Fibroblast of skin of left biceps (primary cell): ENCODE results near the gene PLCL1.
"Not testable (repeated sequence)": the region's sequence is repeated elsewhere in the genome, so short reads cannot be mapped to it uniquely, and the experiment has no call there.

Experiments
- DNase-seq, 2 experiments: peaks; one replicate each; pipeline ENCODE4 v3.0.0-alpha.2; 2013; ENCODE audit warnings: low read depth in 2 of 2

The PLCL1 gene

DNA sequence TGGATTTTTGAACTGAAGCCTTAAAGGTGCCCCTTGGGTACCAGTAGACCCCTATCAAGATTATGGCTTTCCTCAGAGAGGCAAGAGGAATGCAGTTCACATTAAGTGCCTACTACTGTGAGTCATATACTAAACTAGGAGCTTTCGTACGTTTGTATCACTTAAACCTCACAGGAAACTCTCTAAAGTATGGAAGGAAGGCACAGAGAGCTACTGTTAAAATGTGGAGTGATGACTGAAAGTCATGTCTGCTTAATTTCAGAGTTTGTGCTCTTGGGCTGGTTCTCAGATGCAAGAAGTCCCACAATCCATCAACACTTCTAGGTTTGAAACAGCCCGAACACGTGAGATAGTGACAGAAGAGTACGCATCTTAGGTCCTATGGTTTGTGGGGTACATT lies 4.7 kb downstream of the PLCL1 start:
- no peak for DNase-seq

DNA sequence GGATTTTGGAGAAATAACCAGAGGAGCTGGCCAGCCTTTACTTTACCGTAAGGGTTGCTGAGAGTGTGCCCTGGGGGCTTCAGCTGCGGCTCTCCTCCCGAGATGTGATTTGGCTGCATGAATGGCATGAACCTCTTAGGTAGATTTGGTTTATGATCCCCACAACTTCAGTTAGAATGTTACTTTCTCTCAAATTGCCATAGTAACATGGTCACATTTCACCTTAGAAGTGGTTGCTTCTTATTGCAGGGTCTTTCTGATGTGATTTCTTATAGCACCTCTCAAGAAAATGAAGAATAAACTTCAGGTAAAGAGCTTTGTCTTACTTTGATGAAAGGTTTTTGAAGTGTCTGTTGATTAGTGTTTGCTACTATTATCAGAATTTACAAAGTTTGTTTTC lies 5.6 kb downstream of the PLCL1 start:
- no peak for DNase-seq

DNA sequence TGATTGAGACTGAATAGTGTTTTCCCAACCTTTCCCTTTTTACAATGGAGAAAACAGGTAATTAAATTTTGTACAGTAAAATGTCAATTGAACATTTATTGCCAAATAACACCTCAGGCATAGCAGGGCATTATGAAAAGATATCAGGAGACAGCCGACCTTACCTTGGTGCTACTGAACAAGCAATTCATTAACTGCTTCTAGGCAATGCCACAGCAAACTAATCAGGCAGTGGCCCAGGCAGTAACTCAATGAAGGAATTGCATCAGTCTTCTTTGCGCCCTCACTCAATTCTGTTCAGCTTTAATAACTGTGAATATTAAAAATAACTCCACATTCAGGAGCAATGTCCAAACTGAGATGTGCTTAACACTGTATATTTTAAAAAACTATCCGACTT lies 6.1 kb downstream of the PLCL1 start:
- no peak for DNase-seq

DNA sequence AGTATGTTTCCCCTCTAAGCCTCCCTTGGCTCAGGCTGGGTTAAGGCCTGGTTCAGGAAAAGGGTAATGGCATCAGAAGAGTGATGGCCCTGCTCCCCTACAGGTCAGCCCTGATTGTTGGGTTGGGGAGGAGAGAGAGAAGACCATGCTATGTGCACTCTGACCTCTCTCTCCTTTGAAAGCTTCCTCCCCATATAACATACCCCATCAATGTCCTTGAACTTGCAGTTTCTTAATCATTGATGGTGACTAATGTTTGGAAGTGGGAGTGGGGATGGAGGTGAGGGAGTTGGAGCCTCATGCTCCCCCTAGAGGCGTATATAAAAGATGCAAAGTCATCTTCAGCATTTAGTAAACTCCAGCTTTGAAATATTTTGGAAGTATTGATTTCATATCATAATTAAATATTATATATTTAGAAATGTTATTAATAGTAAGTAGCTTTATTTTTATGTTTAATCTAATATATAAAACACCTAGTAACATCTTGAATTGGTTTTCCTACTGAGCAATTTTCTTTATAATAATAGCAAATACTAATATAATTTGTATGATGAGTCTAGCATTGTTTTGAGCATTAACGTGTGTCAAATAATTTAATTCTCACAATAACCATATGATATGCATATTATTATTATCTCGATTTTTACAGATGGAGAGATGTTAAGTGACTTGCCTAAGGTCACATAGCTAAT lies 8.8 kb downstream of the PLCL1 start:
- DNase-seq: no peak

DNA sequence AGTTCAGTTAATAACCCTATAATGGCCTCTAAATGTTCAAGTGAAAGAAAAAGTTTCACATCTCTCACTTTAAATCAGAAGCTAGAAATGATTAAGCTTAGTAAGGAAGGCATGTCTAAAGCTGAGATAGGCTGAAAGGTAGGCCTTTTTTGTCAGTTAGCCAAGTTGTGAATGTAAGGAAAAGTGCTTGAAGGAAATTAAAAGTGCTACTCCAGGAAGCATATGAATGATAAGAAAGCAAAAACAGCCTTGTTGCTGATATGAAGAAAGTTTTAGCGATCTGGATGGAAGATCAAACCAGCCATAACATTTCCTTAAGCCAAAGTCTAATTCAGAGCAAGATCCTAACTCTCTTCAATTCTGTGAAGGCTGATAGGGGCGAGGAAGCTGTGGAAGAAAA lies 10.1 kb downstream of the PLCL1 start:
- DNase-seq: no peak

DNA sequence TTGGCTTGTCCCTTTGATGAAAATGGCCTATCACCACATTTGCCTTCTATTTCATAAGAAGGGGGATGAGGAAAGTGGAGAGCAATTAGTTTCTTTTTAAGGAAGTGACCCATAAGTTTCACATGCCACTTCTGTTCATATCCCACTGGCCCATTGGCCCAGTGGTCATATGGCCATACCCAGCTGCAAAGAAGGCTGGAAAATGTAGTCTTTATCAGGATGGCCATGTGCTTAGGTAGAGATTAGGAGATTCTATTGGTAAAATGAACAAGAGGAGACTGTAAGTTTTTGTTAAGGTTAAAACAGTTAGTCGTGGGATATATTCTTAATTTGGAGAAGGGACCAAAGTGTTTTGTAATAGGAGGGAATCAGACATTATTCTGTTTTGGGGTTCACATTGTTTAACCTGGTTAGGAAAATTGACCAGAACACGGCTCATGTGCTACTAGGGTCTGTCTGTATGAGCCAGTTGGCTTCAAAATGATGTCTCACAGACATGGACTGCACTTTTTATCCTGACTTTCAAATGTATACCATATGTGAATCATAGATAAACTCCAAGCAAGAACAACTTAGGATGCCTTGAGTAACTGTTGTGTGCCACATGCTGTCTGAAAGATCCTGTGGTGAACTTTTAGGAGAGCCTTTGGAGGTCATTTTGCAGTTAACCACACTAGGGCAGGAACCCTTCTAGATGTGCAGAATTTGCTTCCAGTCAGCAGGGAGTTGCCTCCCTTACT lies 17.3 kb downstream of the PLCL1 start:
- no peak for DNase-seq

DNA sequence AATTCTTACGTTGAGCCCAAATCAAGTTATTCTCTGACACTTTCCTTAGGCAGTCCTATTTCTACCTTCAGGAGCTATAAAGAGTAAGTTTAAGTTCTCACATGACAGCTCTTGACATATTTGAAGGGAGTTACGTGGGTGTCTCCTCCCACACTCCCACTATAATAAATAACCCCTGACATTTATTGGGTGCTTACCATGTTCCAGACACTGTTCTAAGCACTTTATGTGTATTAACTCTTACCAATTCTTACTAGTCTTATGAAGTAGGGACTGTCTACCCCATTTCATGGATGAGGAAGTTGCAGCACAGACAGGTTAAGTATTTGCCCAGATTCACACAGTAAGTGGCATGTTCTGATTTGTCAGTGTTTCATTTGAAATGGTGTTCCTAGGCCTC lies 17.9 kb downstream of the PLCL1 start:
- no peak for DNase-seq

DNA sequence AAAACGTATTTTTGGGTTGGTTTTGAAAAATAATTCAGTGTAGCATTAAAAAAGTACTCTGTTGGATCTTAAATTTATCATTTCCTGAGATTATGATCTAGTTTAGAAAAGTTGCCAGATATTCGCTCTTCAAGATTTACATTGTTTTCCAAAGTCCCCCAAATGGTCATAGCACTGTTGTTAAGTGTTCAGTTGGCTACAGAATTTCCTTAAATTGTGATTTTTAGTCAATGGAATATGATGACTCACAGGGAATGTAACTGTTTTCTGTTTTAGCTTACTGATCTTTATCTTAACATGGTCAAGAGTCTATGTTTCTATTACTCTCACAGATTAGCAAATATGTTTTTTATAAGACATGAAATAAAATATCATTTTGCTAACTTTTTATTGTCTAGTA lies 23.2 kb downstream of the PLCL1 start:
- no peak for DNase-seq

DNA sequence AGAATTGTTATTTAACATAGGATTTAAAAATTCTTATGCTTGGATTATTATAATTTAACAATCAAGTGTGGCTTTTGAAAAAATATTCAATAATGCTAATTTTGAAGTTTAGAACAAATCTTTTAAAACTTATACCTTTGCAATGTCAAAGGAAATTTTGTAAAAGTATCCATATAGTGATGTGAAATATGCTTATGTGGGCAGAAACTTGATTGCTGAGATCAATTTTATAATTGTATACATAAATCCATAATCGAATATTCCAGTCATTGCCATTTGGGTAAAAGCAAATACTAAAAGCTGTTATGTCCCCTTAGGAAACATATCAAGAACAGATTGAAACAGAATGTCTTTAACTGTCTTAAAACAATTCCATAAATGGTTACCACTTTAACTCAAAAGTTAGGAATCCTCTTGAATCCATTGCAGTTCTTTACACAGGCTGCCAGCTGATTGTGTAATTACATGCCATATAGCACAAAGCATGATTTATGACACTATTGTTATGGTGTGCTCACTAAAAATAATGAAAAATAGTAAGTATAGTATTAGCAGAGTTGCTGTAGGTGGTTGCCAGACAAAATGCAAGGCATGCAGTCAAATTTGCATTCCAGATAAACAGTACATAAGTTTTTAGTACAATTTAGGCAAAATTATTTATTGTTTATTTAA lies 24.2 kb downstream of the PLCL1 start:
- DNase-seq: peak; percentile 50 to 56

DNA sequence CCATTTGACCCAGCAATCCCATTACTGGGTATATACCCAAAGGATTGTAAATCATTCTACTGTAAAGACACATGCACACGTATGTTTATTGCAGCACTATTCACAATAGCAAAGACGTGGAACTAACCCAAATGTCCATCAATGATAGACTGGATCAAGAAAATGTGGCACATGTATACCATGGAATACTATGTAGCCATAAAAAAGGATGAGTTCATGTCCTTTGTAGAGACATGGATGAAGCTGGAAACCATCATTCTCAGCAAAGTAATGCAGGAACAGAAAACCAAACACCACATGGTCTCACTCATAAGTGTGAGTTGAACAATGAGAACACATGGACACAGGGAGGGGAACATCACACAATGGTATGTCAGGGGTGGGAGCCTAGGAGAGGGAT lies 30.4 kb downstream of the PLCL1 start:
- DNase-seq: not testable (repeated sequence)

DNA sequence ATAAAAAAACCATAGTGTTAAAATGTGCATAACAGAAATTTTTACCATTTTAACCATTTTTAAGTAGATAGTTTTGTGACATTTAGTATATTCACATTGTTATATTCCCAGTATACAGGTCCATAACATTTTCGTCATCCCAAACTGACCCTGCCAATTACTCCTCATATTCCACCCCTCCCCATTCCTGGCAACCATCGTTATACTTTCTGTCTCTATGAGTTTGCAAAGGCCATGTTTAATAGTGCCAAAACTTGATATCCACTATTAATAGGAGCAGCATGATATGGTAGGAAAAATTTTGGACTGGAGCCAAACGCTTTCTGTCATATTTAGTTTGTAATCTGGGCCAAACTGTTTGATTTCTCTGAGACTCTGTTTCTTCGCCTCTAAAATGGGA lies 30.9 kb downstream of the PLCL1 start:
- no peak for DNase-seq

DNA sequence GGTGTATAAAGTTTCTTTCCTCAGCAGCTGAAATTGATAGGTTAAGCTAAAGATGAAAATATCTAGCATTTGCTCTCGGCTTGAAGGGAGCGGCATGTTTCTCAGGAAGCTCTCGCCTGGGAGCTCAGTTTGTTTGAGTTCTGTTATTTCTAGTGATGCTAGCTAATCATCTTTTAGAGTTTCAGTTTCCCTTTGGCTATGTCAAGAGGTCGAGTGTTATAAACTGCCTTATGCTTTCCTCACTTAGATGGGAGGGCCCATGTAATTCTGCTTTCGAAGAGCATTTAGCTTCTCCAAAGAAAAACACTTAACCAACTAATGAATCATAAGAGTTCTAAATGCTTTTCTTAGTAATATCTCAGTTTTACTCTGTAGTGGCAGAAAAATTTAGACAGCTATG lies 33.6 kb downstream of the PLCL1 start:
- no peak for DNase-seq

DNA sequence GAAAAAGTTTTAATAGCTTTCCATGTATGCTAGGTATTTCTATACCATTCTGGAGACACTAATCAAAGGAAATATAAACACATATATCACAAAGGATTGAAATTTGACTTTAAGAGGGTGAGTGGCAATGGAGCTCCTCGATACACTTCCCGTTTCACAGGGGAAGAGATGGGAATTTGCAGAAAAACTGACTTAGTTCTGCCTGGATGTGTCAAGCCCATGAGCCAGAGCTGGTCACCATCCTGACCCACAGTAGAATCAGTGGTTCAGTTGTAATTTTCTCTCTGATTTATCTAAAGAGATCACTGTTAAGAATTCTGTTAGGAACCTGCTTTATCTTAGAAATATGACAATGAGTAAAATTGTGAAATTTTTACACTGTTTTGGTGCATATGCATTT lies 34.2 kb downstream of the PLCL1 start:
- DNase-seq: no peak

DNA sequence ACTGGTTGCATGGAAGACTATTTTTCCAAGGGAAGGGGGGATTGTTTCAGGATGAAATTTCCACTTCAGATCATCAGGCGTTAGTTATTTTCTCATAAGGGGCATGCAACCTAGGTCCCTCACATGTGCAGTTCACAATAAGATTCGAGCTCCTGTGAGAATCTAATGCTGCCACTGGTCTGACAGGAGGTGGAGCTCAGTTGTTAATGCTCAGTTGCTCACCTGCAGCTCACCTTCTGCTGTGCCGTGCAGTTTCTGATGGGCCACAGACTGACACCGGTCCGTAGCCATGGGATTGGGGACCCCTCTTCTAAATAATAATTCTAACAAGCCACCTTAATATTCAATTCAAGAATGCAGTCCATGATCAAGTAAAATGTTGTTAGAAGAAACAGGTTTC lies 34.9 kb downstream of the PLCL1 start:
- DNase-seq: no peak

DNA sequence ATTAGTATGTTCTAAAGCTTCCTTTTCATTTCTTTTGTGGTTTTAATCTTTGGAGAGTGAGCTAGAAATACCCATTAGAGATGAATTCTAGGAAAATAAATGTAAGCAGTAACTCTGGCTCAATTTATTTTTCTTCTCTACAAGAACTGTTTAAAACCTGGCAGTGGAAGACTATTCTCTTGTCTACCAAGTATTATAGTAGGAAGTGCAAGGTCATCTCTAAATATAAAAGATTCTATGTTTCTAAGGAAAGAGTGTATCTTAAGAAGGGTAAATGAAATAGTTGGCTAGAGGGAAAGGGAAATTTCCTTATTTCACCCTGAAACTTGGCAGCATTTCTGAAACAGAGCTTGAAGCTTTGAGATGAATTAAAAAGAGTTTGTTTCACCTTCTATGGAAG lies 35.5 kb downstream of the PLCL1 start:
- no peak for DNase-seq

DNA sequence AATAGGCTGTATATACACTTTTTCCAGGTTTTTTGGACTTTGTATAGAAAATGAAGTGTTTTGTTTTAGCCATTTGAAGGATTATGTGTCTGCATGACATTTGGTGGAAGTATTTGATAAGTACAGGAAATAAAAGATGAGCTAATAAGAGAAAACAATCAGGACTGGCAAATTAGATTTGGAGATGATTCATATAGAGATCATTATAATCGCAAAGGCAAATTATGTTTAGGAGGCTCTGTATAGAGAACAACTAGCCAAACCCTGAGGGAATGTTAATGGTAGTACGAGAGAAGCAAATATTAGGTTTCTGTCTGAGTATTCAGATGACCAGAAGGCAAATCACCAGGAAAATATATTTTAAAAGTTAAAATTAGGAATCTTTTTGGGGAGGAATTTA lies 41.7 kb downstream of the PLCL1 start:
- no peak for DNase-seq

DNA sequence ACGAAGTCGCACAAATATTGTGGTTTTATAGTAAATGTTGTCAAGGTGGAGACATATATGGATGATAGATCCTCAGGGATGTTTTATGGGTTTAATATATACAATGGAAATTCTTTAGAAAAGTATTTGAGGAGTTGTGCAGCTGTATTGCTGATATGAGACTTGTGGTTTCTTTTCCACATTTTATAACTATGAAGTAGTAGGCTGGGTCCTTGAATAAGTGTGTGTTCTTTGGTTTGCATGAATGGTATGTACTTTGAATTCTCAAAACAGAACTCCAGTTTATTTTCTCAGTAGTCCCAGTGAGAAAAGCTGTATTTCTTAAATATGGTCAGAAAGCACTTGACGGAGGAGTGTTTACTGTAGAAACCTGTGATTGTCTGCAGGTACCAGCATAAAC lies 42.4 kb downstream of the PLCL1 start:
- peak; percentile 53 to 56 for DNase-seq

DNA sequence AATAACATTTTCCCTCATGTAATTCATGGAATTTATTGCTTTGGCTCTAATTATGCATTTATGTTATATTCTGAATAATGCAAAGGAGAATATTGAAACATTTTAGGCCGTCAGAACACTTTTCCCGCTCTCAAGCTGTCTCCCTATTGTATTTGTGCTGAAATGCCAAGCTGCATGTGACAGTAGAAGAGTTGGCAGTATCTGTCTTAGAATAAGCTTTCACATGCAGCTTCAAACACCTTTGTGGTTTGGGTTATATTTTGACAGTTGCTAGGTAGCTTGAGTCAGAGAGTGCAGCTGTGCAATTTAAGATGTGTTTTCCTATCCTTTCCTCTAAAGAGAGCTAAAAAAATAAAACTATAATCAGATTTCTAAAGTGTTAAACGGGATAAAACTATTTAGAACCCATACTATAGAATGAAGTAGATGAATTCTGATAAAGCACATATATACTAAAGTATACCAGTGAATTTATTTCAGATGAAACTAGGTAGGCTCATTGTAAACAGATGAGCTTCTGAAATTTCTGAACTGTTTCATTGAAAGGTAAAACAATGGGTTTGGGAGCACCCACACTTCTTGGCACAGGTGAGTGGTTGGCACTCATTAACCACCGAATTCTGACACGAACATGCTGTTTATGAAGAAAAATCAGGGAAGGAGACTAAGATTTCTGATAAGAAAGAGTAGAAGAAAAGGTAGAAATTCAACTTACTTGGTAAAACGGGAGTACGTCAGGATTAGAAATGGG lies 43.4 kb downstream of the PLCL1 start:
- no peak for DNase-seq

DNA sequence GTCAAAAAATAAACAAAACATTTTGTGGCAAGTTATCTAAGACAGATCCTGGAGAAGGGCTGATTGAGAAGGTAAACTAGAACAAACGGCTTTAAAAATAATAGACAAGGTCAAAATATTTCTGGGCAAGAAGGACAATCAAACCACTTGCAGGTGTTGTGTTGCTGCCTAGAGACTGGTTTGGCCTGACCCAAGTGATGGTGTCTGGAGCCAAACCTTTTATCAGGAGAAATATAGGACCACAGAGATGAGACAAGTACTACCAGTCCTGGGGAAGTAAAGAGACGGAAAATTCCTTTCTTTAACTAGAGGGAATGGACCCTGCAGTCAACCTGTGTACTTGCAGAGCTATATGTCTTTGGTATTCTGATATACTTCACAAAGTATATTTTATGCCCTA lies 44.2 kb downstream of the PLCL1 start:
- no peak for DNase-seq

DNA sequence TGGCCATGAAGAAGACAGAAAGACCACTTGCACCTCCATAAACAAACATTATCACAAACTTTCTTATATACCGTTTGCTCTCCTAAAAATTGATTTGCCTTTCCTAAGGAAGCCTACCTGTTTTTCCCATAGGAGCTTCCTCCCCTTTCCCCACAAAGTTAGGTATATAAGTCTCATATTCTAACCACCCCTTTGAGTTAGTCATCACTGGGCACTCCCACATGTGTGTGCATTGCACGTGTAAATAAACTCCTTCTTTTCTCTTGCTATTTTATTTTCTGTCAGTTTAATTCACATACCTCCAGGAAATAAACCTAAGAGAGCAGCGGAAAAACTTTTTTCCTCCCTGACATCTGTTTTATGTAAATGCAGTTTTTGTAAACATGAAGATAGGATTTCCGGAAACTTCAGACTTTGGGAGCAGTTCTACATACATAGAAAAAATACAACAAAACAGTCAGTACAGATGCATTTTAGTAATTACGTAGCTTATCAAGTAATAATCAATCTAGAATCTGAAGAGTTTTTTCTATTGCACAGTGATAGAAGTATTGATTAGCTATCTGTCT lies 46.6 kb downstream of the PLCL1 start:
- no peak for DNase-seq

DNA sequence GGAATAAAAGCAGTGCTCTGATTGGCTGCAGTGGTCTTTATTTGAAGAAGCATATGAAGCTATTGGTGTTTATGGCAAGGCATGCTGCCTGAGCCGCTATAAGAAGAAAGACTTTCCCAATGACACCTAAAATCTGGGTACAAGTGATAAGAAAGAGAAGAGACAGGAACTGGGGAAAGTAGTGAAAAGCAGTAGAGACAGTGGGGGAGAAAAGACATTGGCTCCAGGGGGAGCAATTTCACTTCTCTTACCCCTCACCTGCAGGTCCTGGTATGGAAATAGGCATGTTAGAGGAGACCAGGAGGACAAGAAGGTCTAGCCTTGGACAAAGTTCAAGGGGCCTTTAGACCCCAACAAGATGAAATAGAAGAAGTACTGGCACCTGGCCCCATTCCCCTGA lies 47.1 kb downstream of the PLCL1 start:
- no peak for DNase-seq

DNA sequence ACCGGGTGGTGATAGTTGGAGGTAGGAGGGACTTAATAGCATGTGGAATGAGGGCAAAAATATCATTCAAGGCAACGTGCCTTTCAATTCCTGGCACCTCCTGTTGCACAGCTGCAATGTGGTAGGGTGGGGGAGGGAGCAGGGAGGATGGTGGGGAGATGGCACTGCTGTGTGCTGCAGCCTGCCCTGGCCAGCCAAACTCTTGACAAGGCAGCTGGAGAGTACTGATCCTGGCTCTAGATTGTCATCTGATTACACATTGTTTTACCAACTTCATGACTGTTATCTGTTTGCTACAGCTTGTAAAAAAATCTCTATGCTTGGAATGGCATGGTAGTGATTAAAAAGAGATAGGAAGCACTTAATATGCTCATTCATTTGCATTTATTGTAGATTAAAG lies 47.7 kb downstream of the PLCL1 start:
- no peak for DNase-seq
